G401.6 (cell line): Measurements from ENCODE around the gene B2M.
"Not testable (repeated sequence)": the region's sequence is repeated elsewhere in the genome, so short reads cannot be mapped to it uniquely, and the experiment has no call there.

Experiments
- FAIRE-seq: peaks from 2 replicates; lab custom pipeline; 2012; peaks lifted over from hg19 to GRCh38; lab: Jason Lieb, UNC

The B2M gene

GRCh38 chr15:44711096-44711742, at the start of gene B2M, which contains the start of gene PATL2:
TSS of gene B2M (plus strand) at chr15:44711517. CDS start at chr15:44711547, 30 bp downstream.
TSS of gene PATL2 (minus strand) at chr15:44711323. CDS start at chr15:44676490, 34,833 bp downstream.
- FAIRE-seq = peak; percentile 94

DNA sequence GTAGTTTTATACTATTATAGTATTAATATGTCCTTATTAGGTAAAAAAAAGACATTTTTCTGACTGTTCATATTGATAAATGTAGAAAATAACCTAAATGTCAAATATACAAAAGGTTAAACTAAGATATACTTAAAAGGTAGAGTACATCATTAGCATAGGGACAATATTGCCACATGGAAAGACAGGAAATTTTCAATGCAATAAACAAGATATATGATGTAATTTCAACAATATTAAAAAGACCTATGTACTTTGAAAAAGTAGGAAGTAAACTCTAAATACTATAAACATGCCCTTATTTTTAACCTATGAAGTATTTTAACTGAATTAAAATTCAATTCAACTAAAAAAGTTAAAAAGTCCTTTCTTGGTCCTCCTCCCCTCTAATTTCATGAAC, 49.7 kb upstream of the B2M start:
- FAIRE-seq = no peak

GRCh38 chr15:44662478-44663409, 48.6 kb upstream of the B2M start:
- no peak for FAIRE-seq

GRCh38 chr15:44663410-44664308, 47.7 kb upstream of the B2M start, which contains the start of gene SPG11:
TSS of gene SPG11 (minus strand) at chr15:44663662. CDS start at chr15:44663647, 15 bp downstream.
- peak; percentile 97 for FAIRE-seq

- no peak for FAIRE-seq
Measured at GRCh38 chr15:44666210-44667038, 44.9 kb upstream of the B2M start.

- FAIRE-seq = no peak
Measured at GRCh38 chr15:44667039-44667360, 44.3 kb upstream of the B2M start.

DNA sequence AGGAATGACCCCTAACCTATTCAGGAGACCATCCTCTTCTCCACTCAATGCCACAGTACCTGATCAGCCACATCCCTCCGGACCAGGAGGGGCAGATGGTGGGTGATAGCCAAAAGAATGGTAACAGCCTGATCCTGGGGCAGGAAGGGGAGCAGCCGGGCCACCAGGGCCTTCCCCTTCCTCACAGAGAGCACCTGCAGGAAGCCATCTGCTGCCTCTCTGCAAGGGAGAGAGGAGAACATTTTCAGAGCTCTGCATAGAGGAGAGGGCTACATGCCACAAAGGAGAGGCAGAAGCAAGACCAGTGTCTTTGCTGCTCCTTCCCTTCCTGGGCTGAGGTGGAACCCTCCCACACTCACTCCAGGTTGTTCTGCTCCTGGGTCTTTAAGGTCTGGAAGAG, 42.4 kb upstream of the B2M start:
- no peak for FAIRE-seq

- FAIRE-seq = no peak
Measured at GRCh38 chr15:44670087-44670950, 41.0 kb upstream of the B2M start.

GRCh38 chr15:44673639-44674038, 37.7 kb upstream of the B2M start:
- no peak for FAIRE-seq

- no peak for FAIRE-seq
Measured at GRCh38 chr15:44675911-44676310, 35.4 kb upstream of the B2M start.

GRCh38 chr15:44676676-44677075, 34.6 kb upstream of the B2M start:
- FAIRE-seq = no peak

DNA sequence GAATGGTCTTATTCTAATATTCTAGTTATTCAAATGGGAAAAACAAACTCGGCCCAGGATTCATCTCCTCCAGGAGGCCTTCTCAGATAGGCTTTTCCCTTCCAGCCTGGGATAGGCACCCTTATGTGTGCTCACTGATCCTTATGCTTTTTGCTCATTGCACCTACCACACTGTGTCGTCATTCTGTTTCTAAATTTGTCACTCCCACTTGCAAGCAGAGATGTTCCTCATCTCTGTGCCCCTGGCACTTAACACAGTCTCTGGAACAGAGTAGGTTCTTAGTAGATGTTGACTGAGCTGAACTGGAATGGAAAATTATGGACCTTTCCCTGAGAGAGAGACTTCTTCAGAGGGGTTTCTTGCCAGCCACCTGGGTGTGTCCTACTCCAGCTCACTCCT, 29.1 kb upstream of the B2M start:
- FAIRE-seq = no peak

DNA sequence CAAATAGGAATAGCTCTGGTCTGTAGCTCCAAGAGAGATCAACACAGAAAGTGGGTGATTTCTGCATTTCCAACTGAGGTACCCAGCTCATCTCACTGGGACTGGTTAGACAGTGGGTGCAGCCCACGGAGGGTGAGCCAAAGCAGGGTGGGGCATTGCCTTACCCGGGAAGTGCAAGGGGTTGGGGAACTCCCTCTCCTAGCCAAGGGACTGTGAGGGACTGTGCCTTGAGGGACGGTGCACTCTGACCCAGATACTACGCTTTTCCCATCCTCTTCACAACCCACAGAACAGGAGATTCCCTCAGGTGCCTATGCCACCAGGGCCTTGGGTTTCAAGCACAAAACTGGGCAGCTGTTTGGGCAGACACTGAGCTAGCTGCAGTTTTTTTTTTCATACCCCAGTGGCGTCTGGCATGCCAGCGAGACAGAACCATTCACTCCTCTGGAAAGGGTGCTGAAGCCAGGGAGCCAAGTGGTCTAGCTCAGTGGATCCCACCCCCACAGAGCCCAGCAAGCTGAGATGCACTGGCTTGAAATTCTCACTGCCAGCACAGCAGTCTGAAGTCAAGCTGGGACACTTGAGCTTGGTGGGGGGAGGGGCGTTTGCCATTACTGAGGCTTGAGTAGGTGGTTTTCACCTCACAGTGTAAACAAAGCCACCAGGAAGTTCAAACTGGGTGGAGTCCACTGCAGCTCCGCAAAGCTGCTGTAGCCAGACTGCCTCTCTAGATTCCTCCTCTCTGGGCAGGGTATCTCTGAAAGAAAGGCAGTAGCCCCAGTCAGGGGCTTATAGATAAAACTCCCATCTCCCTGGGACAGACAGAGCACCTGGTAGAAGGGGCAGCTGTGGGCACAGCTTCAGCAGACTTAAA, 28.3 kb upstream of the B2M start:
- not testable (repeated sequence) for FAIRE-seq

DNA sequence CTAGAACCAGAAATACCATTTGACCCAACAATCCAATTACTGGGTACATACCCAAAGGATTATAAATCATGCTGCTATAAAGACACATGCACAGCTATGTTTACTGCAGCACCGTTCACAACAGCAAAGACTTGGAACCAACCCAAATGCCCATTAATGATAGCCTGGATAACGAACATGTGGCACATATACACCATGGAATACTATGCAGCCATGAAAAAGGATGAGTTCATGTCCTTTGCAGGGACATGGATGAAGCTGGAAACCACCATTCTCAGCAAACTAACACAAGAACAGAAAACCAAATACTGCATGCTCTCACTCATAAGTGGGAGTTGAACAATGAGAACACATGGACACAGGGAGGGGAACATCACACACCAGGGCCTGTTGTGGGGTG, 22.0 kb upstream of the B2M start:
- FAIRE-seq = not testable (repeated sequence)

DNA sequence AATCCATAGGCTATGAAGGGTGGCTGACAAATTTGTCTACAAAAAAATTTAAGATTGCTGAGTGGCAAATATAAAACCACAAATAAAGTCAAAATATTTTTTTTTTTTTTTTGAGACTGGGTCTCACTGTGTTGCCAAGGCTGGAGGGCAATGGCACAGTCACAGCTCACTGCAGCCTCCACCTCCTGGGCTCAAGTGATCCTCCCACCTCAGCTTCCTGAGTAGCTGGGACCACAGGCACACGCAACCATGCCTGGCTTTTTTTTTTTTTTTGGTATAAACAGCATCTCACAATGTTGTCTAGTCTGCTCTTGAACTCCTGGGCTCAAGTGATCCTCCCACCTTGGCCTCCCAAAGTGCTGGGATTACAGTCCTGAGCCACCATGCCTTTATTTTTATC, 21.1 kb upstream of the B2M start:
- FAIRE-seq = not testable (repeated sequence)

GRCh38 chr15:44692659-44693058, 18.7 kb upstream of the B2M start:
- no peak for FAIRE-seq

DNA sequence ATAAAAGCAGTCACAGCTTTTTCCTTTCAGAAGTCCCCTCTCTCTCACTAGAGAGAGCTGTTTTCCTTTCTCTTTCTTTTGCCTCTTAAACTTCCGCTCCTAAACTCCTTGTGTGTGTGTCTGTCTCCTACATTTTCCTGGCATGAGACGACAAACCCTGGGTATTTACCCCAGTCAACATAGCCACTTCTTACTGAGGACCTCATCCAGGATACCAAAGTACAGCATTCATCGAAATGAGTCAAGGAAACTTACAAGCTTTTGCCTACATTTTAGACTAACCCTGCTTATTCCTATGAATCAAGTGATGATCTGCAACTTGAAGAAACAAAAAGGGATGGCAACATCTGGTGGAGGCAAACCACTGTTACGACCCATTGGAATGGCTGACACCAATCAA, 16.9 kb upstream of the B2M start:
- no peak for FAIRE-seq

GRCh38 chr15:44695294-44695693, 16.0 kb upstream of the B2M start:
- no peak for FAIRE-seq

- no peak for FAIRE-seq
Measured at GRCh38 chr15:44697014-44697413, 14.3 kb upstream of the B2M start.

DNA sequence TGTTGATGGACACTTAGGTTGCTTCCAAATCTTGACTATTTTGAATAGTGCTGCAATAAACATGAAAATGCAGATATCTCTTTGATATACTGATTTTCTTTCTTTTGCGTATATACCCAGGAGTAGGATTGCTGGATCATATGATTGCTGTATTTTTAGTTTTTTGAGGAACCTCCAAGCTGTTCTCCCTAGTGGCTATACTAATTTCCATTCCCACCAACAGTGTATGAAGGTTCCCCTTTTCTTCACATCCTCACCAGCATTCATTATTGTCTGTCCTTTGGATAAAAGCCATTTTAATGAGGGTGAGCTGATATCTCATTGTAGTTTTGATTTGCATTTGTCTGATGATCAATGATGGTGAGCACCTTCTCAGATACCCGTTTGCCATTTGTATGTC, 12.7 kb upstream of the B2M start:
- FAIRE-seq = no peak
